ENCODE data around the gene NQO1. TPM values are rescaled to one million over a fixed set of nuclear protein-coding genes. Genes with fewer than 3 reads are reported as not detected.
A peak's percentile ranks its signal among the peaks of the same experiment; 100 is the strongest.

The NQO1 gene
- total and polyA plus RNA-seq, 2 of the 4 experiments (the other 2 are of a cell fraction): 304 to 426 TPM

GRCh38 chr16:69691980-69692911 lies 34.1 kb downstream of the NQO1 start:
- in situ Hi-C loops (cut with MboI; ENCODE audit: low sequenced_read_pairs) (no loop called here), intact Hi-C loops (cut with micrococcal nuclease) (loop anchor here (5.0 to 10.0 kb wide), 2 partner anchors 107 to 295 kb away; no protein-coding TSS in a partner anchor), dilution Hi-C loops (cut with HindIII; ENCODE audit: low sequenced_read_pairs, unreplicated experiment) (no loop called here)
- Histone ChIP-seq H3K36me3 (ENCODE audit: control insufficient read depth, insufficient read depth, low read length) (peaks cover 40% of the 10 kb centered on the region), H3K9me3 (ENCODE audit: control insufficient read depth, insufficient read depth, low read length) (no peaks in the 10 kb centered on the region), H3K9ac (ENCODE audit: low read depth, low read length) (no peak overlapping the region), H3K4me2 (ENCODE audit: low read depth, low read length) (no peak overlapping the region), H2BK15ac (ENCODE audit: low read depth, low read length) (no peak overlapping the region), H4K20me1 (ENCODE audit: insufficient read depth, low read length) (peaks cover 18% of the 10 kb centered on the region; the same call in 1 of the 2 replicates), H3K4ac (ENCODE audit: low read depth, low read length) (no peak overlapping the region), H3K56ac (ENCODE audit: extremely low read depth, insufficient read depth, low read length) (no peak overlapping the region), H3K9me1 (ENCODE audit: insufficient read depth, low read length) (peaks cover 6% of the 10 kb centered on the region; the same call in 1 of the 2 replicates), H3K4me1 (ENCODE audit: control insufficient read depth, insufficient read depth, low read length) (0 out of 2 replicates have a peak, but pooled peaks cover 2% of the 10 kb centered on the region), H2BK20ac (ENCODE audit: low read depth, low read length) (no peak overlapping the region), H3K79me1 (ENCODE audit: low read depth in 1 of 2, low read length in 2 of 2) (peaks cover 19 to 44% of the 10 kb centered on the region in 2 experiments), H2AK9ac (replicated peaks; ENCODE audit: low read depth, low read length, poor library complexity) (peak overlapping the region; percentile 22), H4K5ac (ENCODE audit: low read depth, low read length) (no peak overlapping the region), H2BK120ac (ENCODE audit: low read depth, low read length) (no peak overlapping the region), H2BK5ac (ENCODE audit: low read depth, low read length, poor library complexity, severe bottlenecking) (peak overlapping the region; percentile 67), H3K27ac (ENCODE audit: insufficient read depth, low read length) (no peak overlapping the region), H4K91ac (ENCODE audit: insufficient read depth, low read depth, low read length) (no peak overlapping the region), H2AK5ac (ENCODE audit: low read depth, low read length) (no peak overlapping the region), H4K8ac (ENCODE audit: low read depth in 2 of 2, low read length in 2 of 2) (no peak overlapping the region), H2AFZ (replicated peaks; ENCODE audit: low read length, poor library complexity) (no peak overlapping the region), H3K18ac (ENCODE audit: low read depth, low read length) (no peak overlapping the region), H3K27me3 (ENCODE audit: control insufficient read depth, insufficient read depth, low read length) (no peaks in the 10 kb centered on the region), H3K23ac (ENCODE audit: low read depth, low read length) (no peak overlapping the region), H3K14ac (replicated peaks; ENCODE audit: low read depth, low read length) (no peak overlapping the region), H3K4me3 (ENCODE audit: insufficient read depth, low read depth, low read length) (no peak overlapping the region)
- ChIA-PET CTCF (no interaction called here), POLR2A (ENCODE audit: unreplicated experiment) (no interaction called here)
- WGBS, 2 experiments (ENCODE audit: extremely low coverage in 2 of 2, insufficient read length in 1 of 2): 100% methylated on average over 1 of the region's 4 CpGs; no CpG with 5 or more reads in 1 of the 2 experiments
- no TSS peak for BruUV-seq (replicated peaks)
- peak; percentile 77 for ATAC-seq (ENCODE audit: low read depth)
- TF ChIP-seq RFX5 (IDR thresholded peaks at IDR 0.05; ENCODE audit: low read depth, low read length) (no peak), CTCF (conservative IDR thresholded peaks at IDR 0.05; ENCODE audit: low read depth, low read length) (no peak), CHD1 (IDR thresholded peaks at IDR 0.05; ENCODE audit: low read depth, low read length) (no peak), MXI1 (IDR thresholded peaks at IDR 0.05; ENCODE audit: borderline replicate concordance, low read depth, low read length) (no peak), USF2 (IDR thresholded peaks at IDR 0.05; ENCODE audit: low read depth, low read length) (no peak), MAFK (IDR thresholded peaks at IDR 0.05; ENCODE audit: low read depth, low read length) (no peak), RAD21 (IDR thresholded peaks at IDR 0.05; ENCODE audit: low read length) (no peak), POLR2A (IDR thresholded peaks at IDR 0.05; ENCODE audit: low read depth, low read length) (no peak), ELK1 (IDR thresholded peaks at IDR 0.05; ENCODE audit: borderline replicate concordance, low read depth, low read length) (no peak), NFE2L2 (IDR thresholded peaks at IDR 0.05; ENCODE audit: low read depth, low read length) (no peak), FOS (IDR thresholded peaks at IDR 0.05; ENCODE audit: low read depth, low read length) (no peak)
- DNase-seq: peak; percentile 73
